ENCODE results near the gene SPACA7.

SPACA7 gene

GRCh38 chr13:112466132-112467058 is 90.2 kb downstream of the SPACA7 start:
- DNase-seq: no peak

GRCh38 chr13:112467236-112467635 is 91.1 kb downstream of the SPACA7 start:
- DNase-seq: no peak

- no peak for DNase-seq
Observed at GRCh38 chr13:112468069-112468468, 91.9 kb downstream of the SPACA7 start.

GRCh38 chr13:112469071-112469745 is 93.1 kb downstream of the SPACA7 start:
- no peak for DNase-seq

GRCh38 chr13:112473818-112474217 is 97.7 kb downstream of the SPACA7 start:
- no peak for DNase-seq

GRCh38 chr13:112474869-112475268 is 98.7 kb downstream of the SPACA7 start:
- DNase-seq: no peak

- DNase-seq: no peak
Observed at GRCh38 chr13:112475889-112476288, 99.7 kb downstream of the SPACA7 start.

- DNase-seq: no peak
Observed at GRCh38 chr13:112477070-112477619, 101.0 kb downstream of the SPACA7 start.

GRCh38 chr13:112479389-112479788 is 103.2 kb downstream of the SPACA7 start:
- DNase-seq: no peak

GRCh38 chr13:112481458-112481857 is 105.3 kb downstream of the SPACA7 start:
- no peak for DNase-seq

- DNase-seq: no peak
Observed at GRCh38 chr13:112483299-112483698, 107.1 kb downstream of the SPACA7 start.
